Measurements from ENCODE around the gene CELSR1.
"Not testable (repeated sequence)": the region's sequence is repeated elsewhere in the genome, so short reads cannot be mapped to it uniquely, and the experiment has no call there.

The CELSR1 gene

GRCh38 chr22:46532416-46532815 is 5.0 kb downstream of the CELSR1 start:
- no peak for DNase-seq (ENCODE audit: low read depth)

DNA sequence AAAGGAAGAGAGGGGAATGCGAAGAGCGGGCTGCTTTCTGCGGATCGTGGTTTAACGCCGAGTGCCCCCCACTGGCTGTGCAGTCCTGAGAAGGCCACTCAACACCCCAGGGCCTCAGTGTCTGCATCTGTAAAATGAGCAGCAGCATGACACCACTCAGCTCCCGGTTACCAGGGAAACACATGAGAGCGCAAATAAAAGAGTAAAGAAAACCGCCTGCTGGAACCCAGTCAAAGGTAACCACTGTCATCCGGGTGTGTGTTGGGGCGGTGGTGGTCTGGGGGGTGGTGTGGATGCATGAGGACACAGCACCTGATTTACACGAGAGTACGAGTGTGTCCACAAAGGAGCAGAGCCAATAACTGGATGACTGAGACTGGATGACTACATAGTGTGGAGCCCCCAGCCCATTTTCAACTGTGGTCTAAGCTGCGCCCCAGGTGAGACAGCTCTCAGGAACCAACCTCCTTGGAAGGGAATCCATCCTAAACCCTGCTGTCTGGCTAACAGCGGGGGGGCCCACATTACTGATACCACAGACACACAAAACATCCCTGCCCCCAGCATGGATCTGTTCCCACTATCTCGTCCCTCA is 5.7 kb downstream of the CELSR1 start:
- no peak for DNase-seq (ENCODE audit: low read depth)

DNA sequence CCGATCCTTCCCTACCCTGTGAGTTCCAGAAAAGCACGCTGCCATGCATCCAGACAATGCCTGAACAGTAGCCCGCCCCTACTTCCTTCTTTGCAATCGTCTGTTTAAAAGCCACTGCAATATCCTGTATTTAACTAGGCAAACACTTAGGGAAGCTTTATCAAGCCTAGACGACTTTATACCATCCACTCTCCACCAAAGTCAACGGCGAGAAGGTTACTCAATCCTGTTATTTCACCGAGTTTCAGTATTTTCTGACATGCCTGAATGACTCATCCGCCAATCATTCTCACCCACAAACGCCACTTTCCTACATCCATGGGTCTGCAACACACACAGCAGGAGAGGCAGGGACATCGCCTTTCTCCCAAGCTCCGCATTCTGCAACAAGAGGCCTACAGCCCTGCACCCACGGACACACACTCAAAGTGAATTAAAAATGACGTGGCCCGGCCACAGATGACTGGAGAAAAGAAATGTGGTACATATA is 9.3 kb downstream of the CELSR1 start:
- DNase-seq (ENCODE audit: low read depth): no peak

DNA sequence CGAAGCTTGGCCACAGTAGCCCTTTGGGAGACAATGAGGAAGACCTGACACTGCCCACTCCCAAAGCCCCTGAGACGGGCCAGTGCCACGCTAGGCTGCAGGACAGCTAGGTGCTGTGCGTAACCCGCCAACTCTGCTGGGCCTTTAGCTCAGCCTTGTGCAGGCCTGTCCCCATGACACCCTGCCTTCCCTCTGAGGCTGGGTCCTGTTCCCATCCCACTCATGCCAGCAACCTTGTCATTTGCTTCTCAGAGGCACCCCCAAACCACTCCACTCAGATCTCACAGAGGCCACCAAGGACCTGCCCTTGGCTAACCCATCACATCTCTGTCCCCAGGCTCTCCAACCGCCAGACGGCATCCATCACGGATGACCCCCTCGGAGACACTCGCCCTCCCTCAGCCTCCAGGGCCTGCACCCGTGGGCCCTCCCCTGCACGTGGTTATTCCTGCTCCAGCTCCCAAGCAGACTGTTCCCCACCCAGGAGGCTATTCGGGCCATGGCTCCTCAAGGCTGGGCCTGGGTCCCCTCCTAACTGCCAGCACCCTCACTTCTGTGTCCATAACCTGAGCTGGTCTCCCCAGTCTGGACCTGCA is 11.1 kb downstream of the CELSR1 start:
- no peak for DNase-seq (ENCODE audit: low read depth)

GRCh38 chr22:46525389-46526243 is 11.8 kb downstream of the CELSR1 start:
- DNase-seq (ENCODE audit: low read depth): no peak

DNA sequence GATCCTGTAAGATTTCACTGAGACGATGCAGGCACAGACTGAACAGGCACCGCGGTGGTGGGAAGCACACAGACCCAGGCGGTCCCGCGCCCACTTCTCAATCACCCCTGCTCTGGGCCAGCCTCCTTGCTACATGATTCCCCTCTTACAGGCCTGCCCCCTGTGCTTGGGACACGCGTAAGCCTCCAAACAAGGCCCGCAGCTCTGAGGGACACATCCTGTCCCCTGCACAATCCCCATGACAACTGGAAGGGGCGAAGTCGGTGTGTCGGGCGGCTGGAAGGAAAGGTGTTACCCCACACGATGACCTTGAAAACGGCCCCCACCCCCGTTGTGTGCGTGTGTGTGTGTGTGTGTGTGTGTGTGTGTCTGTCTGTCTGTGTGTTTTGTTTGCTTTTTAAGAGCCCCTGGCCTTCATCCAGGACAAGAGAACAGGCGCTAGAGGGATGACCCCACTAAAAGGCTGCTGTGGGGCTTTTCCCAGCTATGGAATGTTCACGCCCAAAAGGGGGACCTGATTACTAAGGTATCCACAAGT is 13.1 kb downstream of the CELSR1 start:
- DNase-seq (ENCODE audit: low read depth): no peak

DNA sequence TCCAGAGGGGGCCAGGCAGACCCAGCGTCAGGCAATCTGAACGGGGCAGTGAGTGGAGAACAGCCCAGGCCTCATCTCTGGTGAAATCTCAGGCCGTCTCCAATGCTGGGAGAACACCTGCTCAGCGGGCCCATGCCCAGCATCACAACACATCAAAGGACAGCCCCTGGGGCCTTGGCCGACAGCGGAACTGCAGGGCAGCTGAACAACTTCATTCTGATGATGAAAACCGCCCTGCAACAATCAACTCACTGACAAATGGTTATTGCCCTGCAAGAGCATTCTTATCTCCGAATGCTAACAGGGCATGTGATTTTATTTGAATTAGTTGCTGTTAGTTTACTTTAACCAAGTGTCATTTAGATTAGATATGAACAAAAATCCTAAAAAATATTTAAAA is 14.6 kb downstream of the CELSR1 start:
- no peak for DNase-seq (ENCODE audit: low read depth)

- no peak for DNase-seq (ENCODE audit: low read depth)
These were observed 15.4 kb downstream of the CELSR1 start for GRCh38 chr22:46521994-46522393.

DNA sequence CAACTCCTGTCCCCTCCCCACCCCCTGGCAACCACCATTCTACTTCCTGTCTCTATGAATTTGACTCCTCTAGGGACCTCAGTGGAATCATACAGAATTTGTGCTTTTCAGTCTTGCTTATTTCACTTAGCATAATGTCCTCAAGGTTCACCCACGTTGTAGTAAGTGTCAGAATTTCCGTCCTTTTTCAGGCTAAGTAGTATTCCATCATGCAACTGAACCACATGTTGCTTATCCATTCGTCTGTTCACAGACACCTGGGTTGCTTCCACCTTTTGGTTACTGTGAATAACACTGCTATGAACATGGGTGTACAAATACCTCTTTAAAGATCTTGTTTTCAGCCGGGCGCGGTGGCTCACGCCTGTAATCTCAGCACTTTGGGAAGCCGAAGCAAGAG is 16.5 kb downstream of the CELSR1 start:
- DNase-seq (ENCODE audit: low read depth): no peak

DNA sequence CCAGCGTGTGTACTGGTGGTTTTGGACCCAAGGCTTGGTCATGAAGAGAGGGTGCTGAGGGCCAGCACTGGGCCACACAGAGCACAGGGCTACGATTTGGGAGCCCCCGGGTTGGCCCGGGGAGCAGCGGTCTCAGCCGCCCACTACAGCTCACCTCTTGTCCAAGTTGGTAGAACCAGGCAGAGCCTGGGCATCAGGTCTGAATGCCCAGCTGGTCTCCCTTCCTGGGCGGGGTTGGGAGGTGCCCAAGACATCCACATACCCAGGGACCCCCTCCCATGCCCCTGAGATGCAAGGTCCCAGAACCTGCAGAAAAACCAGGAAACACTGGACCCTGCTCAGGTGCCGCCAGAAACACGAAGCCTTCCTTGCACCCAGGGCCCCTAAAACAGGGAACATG is 18.0 kb downstream of the CELSR1 start:
- DNase-seq (ENCODE audit: low read depth): no peak

DNA sequence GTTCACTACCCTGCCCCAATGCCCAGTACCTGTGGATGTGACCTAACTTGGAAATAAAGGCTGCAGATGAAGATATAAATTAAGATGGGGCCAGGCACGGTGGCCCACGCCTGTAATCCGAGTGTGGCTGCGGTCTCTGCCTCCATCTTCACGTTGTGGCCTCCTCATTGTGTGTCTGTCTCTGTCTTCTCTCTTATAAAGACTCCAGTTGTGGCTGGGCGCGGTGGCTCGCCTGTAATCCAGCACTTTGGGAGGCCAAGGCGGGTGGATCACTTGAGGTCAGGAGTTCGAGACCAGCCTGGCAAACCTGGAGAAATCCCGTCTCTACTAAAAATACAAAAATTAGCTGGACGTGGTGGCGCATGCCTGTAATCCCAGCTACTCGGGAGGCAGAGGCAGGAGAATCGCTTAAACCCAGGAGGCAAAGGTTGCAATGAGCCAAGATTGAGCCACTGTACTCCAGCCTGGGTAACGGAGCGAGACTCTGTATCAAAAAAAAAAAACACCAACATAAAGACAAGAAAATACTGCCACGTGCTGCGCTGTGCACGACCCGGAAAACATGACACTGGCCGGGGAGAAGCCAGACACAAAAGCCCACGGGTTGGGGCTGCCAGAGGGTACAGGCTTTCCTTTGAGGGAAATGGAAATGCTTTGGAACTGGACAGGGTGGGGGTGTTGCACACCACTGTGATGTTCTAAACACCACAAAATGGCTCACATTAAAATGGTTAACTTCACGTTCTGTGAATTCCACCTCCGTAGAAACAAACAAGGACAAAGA is 18.7 kb downstream of the CELSR1 start:
- no peak for DNase-seq (ENCODE audit: low read depth)

- DNase-seq (ENCODE audit: low read depth): no peak
These were observed 19.4 kb downstream of the CELSR1 start for GRCh38 chr22:46518038-46518437.

DNA sequence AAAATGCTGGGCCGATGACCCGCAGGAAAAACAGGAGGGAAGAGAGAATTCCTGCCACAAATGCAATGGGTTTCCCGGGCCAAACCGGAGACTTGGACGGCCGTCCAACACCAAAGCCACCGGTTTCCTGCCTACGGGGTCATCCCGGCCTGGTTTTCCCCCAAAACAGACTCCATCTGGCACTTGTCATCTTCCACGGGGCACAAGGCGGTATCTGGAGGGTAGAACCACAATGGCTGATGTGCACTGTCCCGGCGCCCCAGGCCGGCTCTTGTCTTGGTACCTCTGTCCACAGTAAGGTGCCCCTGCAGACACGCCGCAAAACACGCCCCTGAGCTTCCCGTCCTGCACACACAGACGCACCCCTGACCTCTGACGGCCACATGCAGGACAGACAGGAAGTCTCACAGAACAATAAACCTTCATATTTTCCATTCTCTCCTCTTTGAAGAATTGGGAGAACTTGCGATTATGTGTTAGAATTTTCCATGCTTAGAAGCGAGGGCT is 20.1 kb downstream of the CELSR1 start:
- DNase-seq (ENCODE audit: low read depth): no peak

DNA sequence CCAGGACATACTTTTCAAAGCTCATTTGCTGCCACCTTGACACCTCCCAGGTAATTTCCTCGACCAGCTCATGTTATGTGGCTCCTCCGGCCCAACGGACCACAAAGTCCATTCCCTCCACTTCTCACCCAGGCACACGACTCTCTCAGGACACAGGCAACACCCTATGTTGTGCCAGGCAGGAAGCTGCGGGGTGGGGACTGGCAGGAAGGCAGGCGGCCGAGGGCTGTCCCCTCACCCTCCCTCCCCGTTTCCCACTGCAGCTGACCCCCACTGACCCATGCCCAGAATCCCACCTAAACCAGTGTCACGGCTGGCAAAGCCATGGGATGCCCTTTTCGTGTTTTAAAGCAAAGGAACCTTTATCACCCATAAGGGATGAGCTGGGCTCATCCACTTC is 20.8 kb downstream of the CELSR1 start:
- DNase-seq (ENCODE audit: low read depth): no peak

- DNase-seq (ENCODE audit: low read depth): not testable (repeated sequence)
These were observed 21.3 kb downstream of the CELSR1 start for GRCh38 chr22:46516112-46516487.

DNA sequence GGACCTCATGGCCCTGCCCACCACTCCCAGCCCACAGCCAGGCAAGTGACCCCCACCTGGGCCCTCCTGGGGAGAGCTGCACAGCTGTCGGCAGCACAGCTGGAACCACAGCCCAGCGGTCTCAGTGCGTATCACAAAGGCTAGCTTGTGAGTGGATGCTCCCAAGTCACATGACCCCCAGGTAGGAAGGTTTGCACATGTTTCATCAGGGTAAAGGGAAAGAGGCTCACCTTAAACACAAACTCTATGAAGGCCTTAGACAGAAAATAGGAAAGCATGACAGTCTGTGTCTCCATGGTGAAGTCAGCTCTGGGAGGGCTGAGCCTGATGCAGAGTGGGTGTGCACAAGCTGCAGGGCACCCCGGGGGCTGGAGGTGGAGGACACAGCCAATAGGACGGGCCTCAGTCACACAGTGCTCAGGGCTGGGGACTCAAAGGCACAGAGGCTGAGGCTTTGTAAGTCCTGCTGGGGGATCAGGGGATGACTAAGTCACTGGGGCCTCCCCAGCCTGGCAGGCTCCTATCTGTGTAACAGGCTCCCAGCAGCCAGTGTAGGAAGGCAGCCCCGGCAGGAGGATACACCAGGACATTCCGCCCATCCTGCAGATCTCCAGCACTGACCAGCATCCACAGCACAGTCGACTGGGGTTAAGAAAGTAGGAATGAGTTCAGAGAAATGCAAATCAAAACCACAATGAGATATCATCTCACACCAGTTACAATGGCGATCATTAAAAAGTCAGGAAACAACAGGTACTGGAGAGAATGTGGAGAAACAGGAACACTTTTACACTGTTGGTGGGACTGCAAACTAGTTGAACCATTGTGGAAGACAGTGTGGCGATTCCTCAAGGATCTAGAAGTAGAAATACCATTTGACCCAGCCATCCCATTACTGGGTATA is 22.0 kb downstream of the CELSR1 start:
- no peak for DNase-seq (ENCODE audit: low read depth)

DNA sequence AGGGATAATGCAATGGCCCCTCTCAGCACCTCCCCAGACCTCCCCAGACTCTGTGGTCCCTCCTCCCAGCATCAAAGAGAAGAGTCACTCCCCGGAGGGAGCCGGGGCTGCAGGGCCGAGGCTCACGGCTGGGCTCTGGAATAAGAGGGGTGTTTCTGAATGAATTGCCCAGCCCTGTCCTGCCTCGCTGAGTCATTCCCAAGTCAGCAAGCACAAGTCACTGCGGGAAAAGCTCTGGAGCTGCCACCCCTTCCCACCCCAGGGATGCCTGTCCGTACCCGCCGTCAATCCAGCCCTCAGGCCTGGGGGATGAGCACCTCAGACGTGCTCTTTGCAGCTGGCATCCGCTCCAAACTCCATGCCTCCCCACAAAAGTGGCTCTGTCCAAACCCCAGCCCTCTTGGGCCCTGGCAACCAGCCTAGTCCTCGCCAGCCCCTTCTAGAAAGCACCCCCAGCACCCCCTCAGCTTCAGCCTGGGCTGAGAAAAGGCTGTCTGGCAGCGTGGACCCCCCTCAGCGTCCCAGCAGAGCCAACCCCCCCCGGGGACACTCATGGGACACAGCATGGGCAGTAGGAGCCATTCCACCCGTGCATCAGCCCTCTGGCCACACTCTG is 22.7 kb downstream of the CELSR1 start:
- no peak for DNase-seq (ENCODE audit: low read depth)

GRCh38 chr22:46513908-46514550 is 23.4 kb downstream of the CELSR1 start:
- no peak for DNase-seq (ENCODE audit: low read depth)

DNA sequence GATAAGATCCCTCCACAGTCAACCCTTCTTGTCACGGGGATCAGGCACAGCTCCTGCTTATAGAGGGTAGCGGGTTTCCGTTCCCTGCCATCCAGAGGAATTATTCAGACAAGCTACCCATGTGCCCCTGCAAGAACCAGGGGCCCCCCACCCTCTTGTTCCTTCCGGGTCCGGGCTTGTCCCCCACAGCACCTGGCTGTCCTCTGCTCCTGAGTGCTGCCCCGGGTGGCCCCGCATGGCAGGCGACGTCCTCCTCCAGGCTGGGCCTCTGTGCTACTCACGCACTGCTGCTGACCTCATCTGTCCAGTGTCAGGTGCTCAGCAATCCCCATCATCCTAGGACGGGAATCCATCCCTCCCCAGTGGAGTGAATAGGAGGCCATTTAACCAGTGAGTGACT is 24.7 kb downstream of the CELSR1 start:
- no peak for DNase-seq (ENCODE audit: low read depth)

DNA sequence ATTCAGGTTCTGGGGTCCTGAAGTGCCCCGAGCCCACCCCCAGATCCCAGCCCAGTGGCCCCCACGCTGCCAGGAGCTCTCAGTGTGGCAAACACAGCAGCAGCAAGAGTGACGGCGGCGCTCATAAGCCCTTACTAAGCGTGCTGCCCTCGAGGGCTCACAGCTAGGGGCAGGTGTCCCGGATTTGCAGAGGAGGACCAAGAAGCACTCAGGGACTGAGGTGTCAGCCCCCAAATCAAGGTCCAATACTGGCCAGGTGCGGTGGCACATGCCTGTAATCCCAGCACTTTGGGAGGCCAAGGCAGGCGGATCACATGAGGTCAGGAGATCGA is 25.4 kb downstream of the CELSR1 start:
- DNase-seq (ENCODE audit: low read depth): no peak
